Bronchial epithelial cell (primary cell): ENCODE measurements around the gene RNFT2. TPM values are rescaled to one million over a fixed set of nuclear protein-coding genes. Genes with fewer than 3 reads are reported as not detected.

Source experiments
- DNase-seq: peaks from one replicate; pipeline ENCODE4 v3.0.0-alpha.2; 2010; ENCODE audit warnings: low read depth
- FAIRE-seq: peaks from 2 replicates; lab custom pipeline; 2011; peaks lifted over from hg19 to GRCh38; lab: Jason Lieb, UNC
- H3K27me3 ChIP-seq: 2 replicates; pipeline ENCODE4 v1.5.1; 2011; ENCODE audit warnings: low read length; ENCODE audit not compliant: control insufficient read depth, insufficient read depth
- H3K36me3 ChIP-seq: 2 replicates; pipeline ENCODE4 v1.5.1; 2011; ENCODE audit warnings: low read length; ENCODE audit not compliant: control insufficient read depth, insufficient read depth
- H3K4me3 ChIP-seq: 2 replicates; pipeline ENCODE4 v1.5.1; 2011; ENCODE audit warnings: mild to moderate bottlenecking, low read depth, low read length, control low read depth
- CTCF ChIP-seq: IDR thresholded peaks from 2 replicates; pipeline ENCODE4 v1.5.1; 2011; ENCODE audit warnings: mild to moderate bottlenecking, moderate library complexity, low read length, control low read depth, inconsistent platforms; ENCODE audit not compliant: insufficient read depth, severe bottlenecking
- total RNA-seq: library from RNA; depleted of rRNA; stranded (reverse); fragments of >200 nt; gene quantifications from 2 replicates; pipeline ENCODE4 v1.2.1, GENCODE V29; 2014

RNFT2 gene
- total RNA-seq, 1 donor from 2014 or later: 0.26 TPM

GRCh38 chr12:116890330-116890729 lies 152.2 kb downstream of the RNFT2 start:
- DNase-seq (no peak), FAIRE-seq (no peak)
- H3K36me3 ChIP-seq: no peaks in the 10 kb centered on the region
- no peak for TF ChIP-seq CTCF
- H3K4me3 ChIP-seq: no peak overlapping the region
- H3K27me3 ChIP-seq: no peaks in the 10 kb centered on the region

GRCh38 chr12:116891019-116891418 lies 152.9 kb downstream of the RNFT2 start:
- no peak for TF ChIP-seq CTCF
- DNase-seq (no peak), FAIRE-seq (no peak)
- no peaks in the 10 kb centered on the region for H3K36me3 ChIP-seq
- H3K27me3 ChIP-seq: no peaks in the 10 kb centered on the region
- no peak overlapping the region for H3K4me3 ChIP-seq

GRCh38 chr12:116892349-116893140 lies 154.4 kb downstream of the RNFT2 start:
- FAIRE-seq (no peak), DNase-seq (peak; percentile 41)
- TF ChIP-seq CTCF: no peak
- H3K27me3 ChIP-seq: no peaks in the 10 kb centered on the region
- H3K36me3 ChIP-seq: no peaks in the 10 kb centered on the region
- no peak overlapping the region for H3K4me3 ChIP-seq

- Histone ChIP-seq H3K36me3 (no peaks in the 10 kb centered on the region), H3K27me3 (peaks cover 2% of the 10 kb centered on the region), H3K4me3 (no peak overlapping the region)
- TF ChIP-seq CTCF: no peak
- DNase-seq (no peak), FAIRE-seq (no peak)
Measured at GRCh38 chr12:116894913-116895312, 156.8 kb downstream of the RNFT2 start.

GRCh38 chr12:116896411-116896924 lies 158.4 kb downstream of the RNFT2 start:
- DNase-seq (no peak), FAIRE-seq (no peak)
- Histone ChIP-seq H3K27me3 (peaks cover 2% of the 10 kb centered on the region), H3K4me3 (no peak overlapping the region), H3K36me3 (no peaks in the 10 kb centered on the region)
- TF ChIP-seq CTCF: no peak
